ENCODE measurements around the gene PVALB.

The PVALB gene

GRCh38 chr22:36846271-36846670 is 29.4 kb upstream of the PVALB start:
- no peaks in the 10 kb centered on the region for H3K27me3 ChIP-seq (ENCODE audit: control insufficient read depth, insufficient read depth, low read length, poor library complexity, severe bottlenecking)

GRCh38 chr22:36840106-36840505 is 23.3 kb upstream of the PVALB start:
- H3K27me3 ChIP-seq (ENCODE audit: control insufficient read depth, insufficient read depth, low read length, poor library complexity, severe bottlenecking), result no peaks in the 10 kb centered on the region
- 91% methylated on average over 8 of the region's 8 CpGs for WGBS, 2 experiments
- H3K4me1 ChIP-seq (ENCODE audit: control insufficient read depth, insufficient read depth, low read length), result no peaks in the 10 kb centered on the region
- H3K9me3 ChIP-seq (ENCODE audit: control insufficient read depth, low read length), result no peaks in the 10 kb centered on the region
- H3K4me3 ChIP-seq (ENCODE audit: insufficient read depth, low read depth, low read length), result no peak overlapping the region
- no peaks in the 10 kb centered on the region for H3K36me3 ChIP-seq (ENCODE audit: control insufficient read depth, insufficient read depth, low read length)
- H3K27ac ChIP-seq (ENCODE audit: insufficient read depth, low read depth, low read length, poor library complexity, severe bottlenecking), result no peak overlapping the region

More at GRCh38 chr22:36846271-36846670, 29.4 kb upstream of the PVALB start:
- Histone ChIP-seq H3K36me3 (ENCODE audit: control insufficient read depth, insufficient read depth, low read length) (no peaks in the 10 kb centered on the region), H3K4me3 (ENCODE audit: insufficient read depth, low read depth, low read length) (no peak overlapping the region), H3K4me1 (ENCODE audit: control insufficient read depth, insufficient read depth, low read length) (no peaks in the 10 kb centered on the region), H3K9me3 (ENCODE audit: control insufficient read depth, low read length) (no peaks in the 10 kb centered on the region), H3K27ac (ENCODE audit: insufficient read depth, low read depth, low read length, poor library complexity, severe bottlenecking) (no peak overlapping the region)
- 85 to 88% methylated on average over 5 of the region's 5 CpGs for WGBS, 2 experiments

- no peaks in the 10 kb centered on the region for H3K9me3 ChIP-seq (ENCODE audit: control insufficient read depth, low read length)
- no peaks in the 10 kb centered on the region for H3K36me3 ChIP-seq (ENCODE audit: control insufficient read depth, insufficient read depth, low read length)
- H3K27me3 ChIP-seq (ENCODE audit: control insufficient read depth, insufficient read depth, low read length, poor library complexity, severe bottlenecking), result no peaks in the 10 kb centered on the region
- no peak overlapping the region for H3K4me3 ChIP-seq (ENCODE audit: insufficient read depth, low read depth, low read length)
- H3K4me1 ChIP-seq (ENCODE audit: control insufficient read depth, insufficient read depth, low read length), result no peaks in the 10 kb centered on the region
- 90 to 92% methylated on average over 10 of the region's 10 CpGs for WGBS, 2 experiments
- H3K27ac ChIP-seq (ENCODE audit: insufficient read depth, low read depth, low read length, poor library complexity, severe bottlenecking), result no peak overlapping the region
Observed at GRCh38 chr22:36839356-36840073, 22.7 kb upstream of the PVALB start.

GRCh38 chr22:36838119-36839030 is 21.5 kb upstream of the PVALB start:
- no peak overlapping the region for H3K27ac ChIP-seq (ENCODE audit: insufficient read depth, low read depth, low read length, poor library complexity, severe bottlenecking)
- no peak overlapping the region for H3K4me3 ChIP-seq (ENCODE audit: insufficient read depth, low read depth, low read length)
- H3K36me3 ChIP-seq (ENCODE audit: control insufficient read depth, insufficient read depth, low read length), result no peaks in the 10 kb centered on the region
- H3K9me3 ChIP-seq (ENCODE audit: control insufficient read depth, low read length), result no peaks in the 10 kb centered on the region
- H3K4me1 ChIP-seq (ENCODE audit: control insufficient read depth, insufficient read depth, low read length), result no peaks in the 10 kb centered on the region
- WGBS, 2 experiments, result 89 to 92% methylated on average over 10 of the region's 10 CpGs
- H3K27me3 ChIP-seq (ENCODE audit: control insufficient read depth, insufficient read depth, low read length, poor library complexity, severe bottlenecking), result no peaks in the 10 kb centered on the region

GRCh38 chr22:36835903-36836302 is 19.1 kb upstream of the PVALB start:
- Histone ChIP-seq H3K27ac (ENCODE audit: insufficient read depth, low read depth, low read length, poor library complexity, severe bottlenecking) (no peak overlapping the region), H3K9me3 (ENCODE audit: control insufficient read depth, low read length) (no peaks in the 10 kb centered on the region), H3K4me1 (ENCODE audit: control insufficient read depth, insufficient read depth, low read length) (no peaks in the 10 kb centered on the region), H3K27me3 (ENCODE audit: control insufficient read depth, insufficient read depth, low read length, poor library complexity, severe bottlenecking) (no peaks in the 10 kb centered on the region), H3K36me3 (ENCODE audit: control insufficient read depth, insufficient read depth, low read length) (no peaks in the 10 kb centered on the region), H3K4me3 (ENCODE audit: insufficient read depth, low read depth, low read length) (no peak overlapping the region)
- 86 to 90% methylated on average over 5 of the region's 5 CpGs for WGBS, 2 experiments

GRCh38 chr22:36833073-36833472 is 16.2 kb upstream of the PVALB start:
- no peaks in the 10 kb centered on the region for H3K27me3 ChIP-seq (ENCODE audit: control insufficient read depth, insufficient read depth, low read length, poor library complexity, severe bottlenecking)
- H3K27ac ChIP-seq (ENCODE audit: insufficient read depth, low read depth, low read length, poor library complexity, severe bottlenecking), result no peak overlapping the region
- WGBS, 2 experiments, result 81 to 85% methylated on average over 3 of the region's 3 CpGs
- H3K36me3 ChIP-seq (ENCODE audit: control insufficient read depth, insufficient read depth, low read length), result no peaks in the 10 kb centered on the region
- H3K9me3 ChIP-seq (ENCODE audit: control insufficient read depth, low read length), result no peaks in the 10 kb centered on the region
- H3K4me1 ChIP-seq (ENCODE audit: control insufficient read depth, insufficient read depth, low read length), result no peaks in the 10 kb centered on the region
- no peak overlapping the region for H3K4me3 ChIP-seq (ENCODE audit: insufficient read depth, low read depth, low read length)

- Histone ChIP-seq H3K27ac (ENCODE audit: insufficient read depth, low read depth, low read length, poor library complexity, severe bottlenecking) (no peak overlapping the region), H3K36me3 (ENCODE audit: control insufficient read depth, insufficient read depth, low read length) (no peaks in the 10 kb centered on the region), H3K4me3 (ENCODE audit: insufficient read depth, low read depth, low read length) (no peak overlapping the region), H3K27me3 (ENCODE audit: control insufficient read depth, insufficient read depth, low read length, poor library complexity, severe bottlenecking) (no peaks in the 10 kb centered on the region), H3K9me3 (ENCODE audit: control insufficient read depth, low read length) (no peaks in the 10 kb centered on the region), H3K4me1 (ENCODE audit: control insufficient read depth, insufficient read depth, low read length) (peaks cover 6% of the 10 kb centered on the region)
- WGBS, 2 experiments, result 92 to 94% methylated on average over 3 of the region's 3 CpGs
Observed at GRCh38 chr22:36831717-36832116, 14.9 kb upstream of the PVALB start.

GRCh38 chr22:36831206-36831605 is 14.4 kb upstream of the PVALB start:
- H3K27me3 ChIP-seq (ENCODE audit: control insufficient read depth, insufficient read depth, low read length, poor library complexity, severe bottlenecking), result no peaks in the 10 kb centered on the region
- peaks cover 6% of the 10 kb centered on the region for H3K4me1 ChIP-seq (ENCODE audit: control insufficient read depth, insufficient read depth, low read length)
- H3K4me3 ChIP-seq (ENCODE audit: insufficient read depth, low read depth, low read length), result no peak overlapping the region
- H3K27ac ChIP-seq (ENCODE audit: insufficient read depth, low read depth, low read length, poor library complexity, severe bottlenecking), result no peak overlapping the region
- H3K36me3 ChIP-seq (ENCODE audit: control insufficient read depth, insufficient read depth, low read length), result no peaks in the 10 kb centered on the region
- H3K9me3 ChIP-seq (ENCODE audit: control insufficient read depth, low read length), result no peaks in the 10 kb centered on the region

GRCh38 chr22:36830601-36831000 is 13.8 kb upstream of the PVALB start:
- no peaks in the 10 kb centered on the region for H3K36me3 ChIP-seq (ENCODE audit: control insufficient read depth, insufficient read depth, low read length)
- no peaks in the 10 kb centered on the region for H3K27me3 ChIP-seq (ENCODE audit: control insufficient read depth, insufficient read depth, low read length, poor library complexity, severe bottlenecking)
- no peaks in the 10 kb centered on the region for H3K9me3 ChIP-seq (ENCODE audit: control insufficient read depth, low read length)
- H3K27ac ChIP-seq (ENCODE audit: insufficient read depth, low read depth, low read length, poor library complexity, severe bottlenecking), result no peak overlapping the region
- 96 to 98% methylated on average over 2 of the region's 2 CpGs for WGBS, 2 experiments
- H3K4me1 ChIP-seq (ENCODE audit: control insufficient read depth, insufficient read depth, low read length), result peaks cover 6% of the 10 kb centered on the region
- no peak overlapping the region for H3K4me3 ChIP-seq (ENCODE audit: insufficient read depth, low read depth, low read length)

- peaks cover 6% of the 10 kb centered on the region for H3K4me1 ChIP-seq (ENCODE audit: control insufficient read depth, insufficient read depth, low read length)
- H3K27ac ChIP-seq (ENCODE audit: insufficient read depth, low read depth, low read length, poor library complexity, severe bottlenecking), result no peak overlapping the region
- H3K9me3 ChIP-seq (ENCODE audit: control insufficient read depth, low read length), result no peaks in the 10 kb centered on the region
- no peaks in the 10 kb centered on the region for H3K36me3 ChIP-seq (ENCODE audit: control insufficient read depth, insufficient read depth, low read length)
- H3K27me3 ChIP-seq (ENCODE audit: control insufficient read depth, insufficient read depth, low read length, poor library complexity, severe bottlenecking), result no peaks in the 10 kb centered on the region
- WGBS, 2 experiments, result 94 to 98% methylated on average over 3 to 5 of the region's 5 CpGs
- no peak overlapping the region for H3K4me3 ChIP-seq (ENCODE audit: insufficient read depth, low read depth, low read length)
Observed at GRCh38 chr22:36829370-36830002, 12.7 kb upstream of the PVALB start.

Measured in ectodermal cell (in vitro differentiated cells).